HFFc6 (cell line): Measurements from ENCODE around the gene ETFDH. TPM values are rescaled to one million over a fixed set of nuclear protein-coding genes. Genes with fewer than 3 reads are reported as not detected.
A peak's percentile ranks its signal among the peaks of the same experiment; 100 is the strongest.

Experiments
- DNase-seq: peaks from one replicate; pipeline ENCODE4 v3.0.0-alpha.2; 2018
- H3K27ac Mint-ChIP-seq: 2 replicates; pipeline ENCODE4 v1.8.0; 2020; ENCODE audit warnings: mild to moderate bottlenecking, mixed read lengths
- H3K27me3 Mint-ChIP-seq: 2 replicates; pipeline ENCODE4 v1.8.0; 2021; ENCODE audit warnings: mild to moderate bottlenecking, moderate library complexity, mixed read lengths; ENCODE audit not compliant: insufficient read depth
- H3K36me3 Mint-ChIP-seq: 2 replicates; pipeline ENCODE4 v1.8.0; 2021; ENCODE audit warnings: low read depth, mixed read lengths
- H3K4me1 Mint-ChIP-seq: 2 replicates; pipeline ENCODE4 v1.8.0; 2020; ENCODE audit warnings: low read depth, mixed read lengths
- H3K4me3 Mint-ChIP-seq: 2 replicates; pipeline ENCODE4 v1.8.0; 2020; ENCODE audit warnings: mild to moderate bottlenecking, moderate library complexity, mixed read lengths
- H3K9me3 Mint-ChIP-seq: 2 replicates; pipeline ENCODE4 v1.8.0; 2020; ENCODE audit warnings: mild to moderate bottlenecking, mixed read lengths
- total RNA-seq, 6 experiments: library from RNA; stranded (reverse); fragmentation: NEBNext Ultra II Directional; extraction: Animal tissue kit (Norgen Biotek cat#: 25700); gene quantifications; 2 replicates in 1 of 6; 3 replicates in 5 of 6; pipeline ENCODE4 v1.2.3, GENCODE V29; 2021
- TF ChIP-seq, protein P1 (sequence below): fragments of 200-600 bp; sonication (generic); IDR thresholded peaks from 2 replicates; pipeline ENCODE4 v1.5.0; 2021; ENCODE audit warnings: antibody characterized with exemption, mild to moderate bottlenecking

Gene ETFDH
- total RNA-seq, 6 experiments from 2014 or later: 18.3 to 23.3 (median 21.8) TPM

DNA sequence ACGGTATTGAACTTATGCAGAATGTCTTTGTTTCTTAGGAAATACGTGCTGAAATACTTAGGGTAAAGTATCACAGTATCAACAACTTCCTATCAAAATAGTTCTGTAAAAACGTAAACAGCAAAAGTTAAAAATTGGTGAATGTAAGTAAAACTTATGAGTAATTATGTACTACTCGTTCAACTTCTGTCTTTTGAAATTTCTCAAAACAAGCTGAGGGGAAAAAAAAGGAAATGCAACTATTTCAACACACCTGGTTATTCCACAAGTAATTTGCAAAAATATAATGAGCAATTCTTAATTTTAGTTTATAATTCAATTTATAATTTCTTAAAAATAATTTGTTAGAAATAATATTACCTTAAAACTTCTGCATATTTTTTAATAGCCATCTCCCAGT lies 42.8 kb downstream of the ETFDH start:
- H3K27me3 Mint-ChIP-seq: no peaks in the 10 kb centered on the region
- H3K4me3 Mint-ChIP-seq: no peak overlapping the region
- H3K27ac Mint-ChIP-seq: no peak overlapping the region
- DNase-seq: no peak
- TF ChIP-seq, protein P1, sequence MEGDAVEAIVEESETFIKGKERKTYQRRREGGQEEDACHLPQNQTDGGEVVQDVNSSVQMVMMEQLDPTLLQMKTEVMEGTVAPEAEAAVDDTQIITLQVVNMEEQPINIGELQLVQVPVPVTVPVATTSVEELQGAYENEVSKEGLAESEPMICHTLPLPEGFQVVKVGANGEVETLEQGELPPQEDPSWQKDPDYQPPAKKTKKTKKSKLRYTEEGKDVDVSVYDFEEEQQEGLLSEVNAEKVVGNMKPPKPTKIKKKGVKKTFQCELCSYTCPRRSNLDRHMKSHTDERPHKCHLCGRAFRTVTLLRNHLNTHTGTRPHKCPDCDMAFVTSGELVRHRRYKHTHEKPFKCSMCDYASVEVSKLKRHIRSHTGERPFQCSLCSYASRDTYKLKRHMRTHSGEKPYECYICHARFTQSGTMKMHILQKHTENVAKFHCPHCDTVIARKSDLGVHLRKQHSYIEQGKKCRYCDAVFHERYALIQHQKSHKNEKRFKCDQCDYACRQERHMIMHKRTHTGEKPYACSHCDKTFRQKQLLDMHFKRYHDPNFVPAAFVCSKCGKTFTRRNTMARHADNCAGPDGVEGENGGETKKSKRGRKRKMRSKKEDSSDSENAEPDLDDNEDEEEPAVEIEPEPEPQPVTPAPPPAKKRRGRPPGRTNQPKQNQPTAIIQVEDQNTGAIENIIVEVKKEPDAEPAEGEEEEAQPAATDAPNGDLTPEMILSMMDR: no peak
- no peaks in the 10 kb centered on the region; the same call in 1 of the 2 replicates for H3K4me1 Mint-ChIP-seq
- peaks cover 51% of the 10 kb centered on the region for H3K36me3 Mint-ChIP-seq
- no peaks in the 10 kb centered on the region for H3K9me3 Mint-ChIP-seq

DNA sequence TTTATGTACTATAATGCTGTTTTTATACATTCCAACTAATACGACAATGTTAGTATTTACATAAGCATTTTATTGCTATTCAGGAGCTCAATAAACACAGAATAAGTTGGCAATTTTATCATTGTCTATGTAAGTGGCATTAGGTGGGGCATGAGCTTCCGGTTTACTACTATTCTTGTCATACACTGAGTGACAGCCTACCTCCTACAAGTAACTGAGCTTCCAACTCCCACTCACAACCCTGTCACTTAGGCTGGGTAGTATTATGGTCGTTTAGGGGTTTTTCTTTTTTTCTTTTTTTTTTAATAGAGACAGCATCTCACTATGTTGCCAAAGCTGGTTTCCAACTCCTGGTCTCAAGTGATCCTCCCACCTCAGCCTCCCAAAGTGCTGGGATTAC lies 43.7 kb downstream of the ETFDH start:
- Mint-ChIP-seq H3K9me3 (no peaks in the 10 kb centered on the region), H3K27me3 (no peaks in the 10 kb centered on the region), H3K36me3 (peaks cover 43% of the 10 kb centered on the region), H3K4me1 (no peaks in the 10 kb centered on the region), H3K4me3 (no peak overlapping the region), H3K27ac (no peak overlapping the region)
- TF ChIP-seq, protein P1: no peak
- DNase-seq: no peak

DNA sequence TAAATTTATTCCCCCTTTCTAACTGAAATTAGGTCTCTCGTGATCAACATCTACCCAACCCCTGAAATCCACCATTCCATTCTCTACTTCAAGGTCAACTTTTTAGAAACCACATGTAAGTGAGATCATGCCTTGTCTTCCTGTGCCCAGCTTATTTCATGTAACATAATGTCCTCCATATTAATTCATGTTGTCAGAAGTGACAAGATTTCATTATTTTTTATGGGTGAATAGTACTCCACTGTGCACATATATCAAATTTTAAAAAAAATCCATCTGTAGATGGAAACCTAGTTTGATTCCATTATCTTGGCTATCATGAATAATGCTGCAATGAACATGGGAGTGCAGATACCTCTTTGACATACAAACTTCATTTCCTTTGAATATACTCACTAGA lies 49.6 kb downstream of the ETFDH start:
- Mint-ChIP-seq H3K4me3 (peak overlapping the region; percentile 98), H3K36me3 (peaks cover 44% of the 10 kb centered on the region), H3K4me1 (peaks cover 15% of the 10 kb centered on the region), H3K27ac (peak overlapping the region; percentile 92), H3K27me3 (no peaks in the 10 kb centered on the region; the same call in 1 of the 2 replicates), H3K9me3 (no peaks in the 10 kb centered on the region)
- no peak for DNase-seq
- TF ChIP-seq, protein P1: no peak

GRCh38 chr4:158722291-158722916 lies 50.3 kb downstream of the ETFDH start:
- TF ChIP-seq, protein P1: no peak
- H3K4me1 Mint-ChIP-seq: peaks cover 15% of the 10 kb centered on the region
- peak overlapping the region; percentile 92 for H3K27ac Mint-ChIP-seq
- H3K9me3 Mint-ChIP-seq: no peaks in the 10 kb centered on the region
- DNase-seq: peak; percentile 40
- peaks cover 38% of the 10 kb centered on the region for H3K36me3 Mint-ChIP-seq
- peak overlapping the region; percentile 98 for H3K4me3 Mint-ChIP-seq
- no peaks in the 10 kb centered on the region; the same call in 1 of the 2 replicates for H3K27me3 Mint-ChIP-seq

DNA sequence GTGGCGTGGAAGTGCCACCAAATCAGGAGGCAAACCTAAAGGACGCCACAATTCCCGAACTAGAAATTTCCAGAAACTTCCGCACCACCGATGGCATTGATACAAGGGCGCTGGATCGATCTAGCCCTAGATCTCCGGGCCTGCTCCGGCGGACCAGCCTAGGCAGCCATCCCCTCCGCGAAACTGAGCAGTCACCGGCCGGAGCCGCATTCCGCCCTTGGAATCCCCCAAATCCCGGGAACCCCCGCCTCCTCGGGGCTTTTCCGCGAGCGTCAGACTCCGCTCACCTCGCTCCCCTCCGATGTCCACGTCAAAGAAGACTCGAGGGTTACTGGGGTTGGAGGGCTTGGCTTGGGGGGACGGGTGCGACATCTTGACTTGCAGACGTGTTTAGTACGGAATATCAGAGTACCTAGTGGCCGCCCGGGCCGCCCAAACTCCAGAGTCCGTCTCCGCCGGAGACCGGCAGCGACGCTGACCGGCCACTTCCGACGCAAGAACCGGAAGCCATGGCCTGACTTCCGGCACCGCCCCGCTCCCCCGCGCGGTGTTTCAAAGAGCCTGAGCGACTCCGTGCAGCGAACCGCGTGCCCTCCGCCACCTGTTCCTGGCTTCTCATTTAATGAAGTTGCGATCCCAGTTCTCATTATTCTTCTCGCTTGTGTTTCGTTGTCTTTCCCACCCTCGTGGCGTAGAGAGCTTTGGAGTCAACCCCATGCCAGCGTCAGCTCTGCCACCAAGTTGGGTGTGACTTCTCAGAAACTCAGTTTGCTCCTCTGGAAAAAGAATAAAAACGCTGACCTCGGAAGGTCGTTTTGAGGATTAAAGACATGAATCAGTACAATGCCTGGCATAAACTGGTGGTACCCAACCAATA lies 51.1 kb downstream of the ETFDH start, which contains the start of gene PPID:
Gene PPID (minus strand): TSS at position 480 of the 877 bp plus-strand sequence. CDS start 108 bp downstream, at position 372.
- Mint-ChIP-seq H3K4me3 (peak within 1 kb of the TSS; percentile 98), H3K36me3 (peaks cover 30% of the 10 kb centered on the region), H3K27ac (peak within 1 kb of the TSS; percentile 92), H3K4me1 (peaks cover 15% of the 10 kb centered on the region), H3K27me3 (no peaks in the 10 kb centered on the region; the same call in 1 of the 2 replicates), H3K9me3 (no peaks in the 10 kb centered on the region)
- TF ChIP-seq, protein P1: peak; percentile 14; the same call in 1 of the 2 replicates
- DNase-seq: peak; percentile 65
